SHP77 treated with DMSO at 0.1 percent for 48 hours (cell line): Measurements from ENCODE around the gene FRMD3.

ENCODE experiments used
- DNase-seq: peaks from one replicate; lab custom pipeline; 2025; lab: John Stamatoyannopoulos, UW

Gene FRMD3

GRCh38 chr9:83234541-83234940 lies 303.7 kb downstream of the FRMD3 start:
- DNase-seq = no peak

GRCh38 chr9:83233647-83234046 lies 304.6 kb downstream of the FRMD3 start:
- no peak for DNase-seq

DNA sequence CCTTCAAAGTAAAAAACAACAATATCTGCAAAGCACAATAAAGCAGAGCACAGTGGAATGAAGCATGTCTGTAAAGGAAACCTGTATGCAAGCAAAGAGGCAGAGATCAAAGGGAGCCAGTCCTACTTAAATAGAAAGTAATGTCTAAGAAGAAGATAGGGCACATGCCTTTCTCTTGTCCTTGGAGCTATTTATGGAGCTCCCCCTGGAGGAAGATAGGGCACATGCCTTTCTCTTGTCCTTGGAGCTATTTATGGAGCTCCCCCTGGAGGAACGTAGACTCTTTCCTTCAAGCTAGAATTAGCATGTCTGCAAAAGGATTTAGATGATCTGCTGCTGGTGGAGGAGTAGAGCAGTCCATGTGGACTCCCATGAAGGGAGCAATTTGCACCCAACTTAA lies 307.2 kb downstream of the FRMD3 start:
- no peak for DNase-seq

- DNase-seq = no peak
Measured at GRCh38 chr9:83220730-83221129, 317.5 kb downstream of the FRMD3 start.

DNA sequence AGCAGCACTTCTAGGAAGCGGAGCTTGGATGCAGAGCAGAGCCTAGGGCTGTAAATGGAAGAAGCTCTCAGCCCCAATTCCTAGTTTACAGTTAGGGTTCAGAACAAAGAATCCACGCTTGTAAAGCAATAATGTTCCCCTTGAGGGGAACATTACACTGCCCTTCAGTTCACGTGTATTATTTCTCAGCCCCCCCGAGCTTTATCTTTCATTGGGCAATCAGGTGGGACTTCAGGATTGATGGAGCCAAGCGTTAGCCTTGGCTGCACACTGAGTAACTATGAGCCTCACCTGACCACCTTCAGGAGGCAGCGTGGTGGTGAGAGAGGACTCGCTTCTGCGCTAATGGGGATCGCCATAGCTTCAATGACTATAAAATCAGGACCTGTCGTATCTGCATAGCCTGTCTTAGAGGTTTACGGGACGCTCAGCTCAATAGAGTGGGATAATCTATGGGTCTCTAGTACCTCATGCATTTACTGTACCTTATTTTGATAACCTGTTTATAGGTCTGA lies 318.2 kb downstream of the FRMD3 start:
- DNase-seq = no peak

- DNase-seq = no peak
Measured at GRCh38 chr9:83219154-83219923, 318.9 kb downstream of the FRMD3 start.

- no peak for DNase-seq
Measured at GRCh38 chr9:83218411-83219090, 319.6 kb downstream of the FRMD3 start.

DNA sequence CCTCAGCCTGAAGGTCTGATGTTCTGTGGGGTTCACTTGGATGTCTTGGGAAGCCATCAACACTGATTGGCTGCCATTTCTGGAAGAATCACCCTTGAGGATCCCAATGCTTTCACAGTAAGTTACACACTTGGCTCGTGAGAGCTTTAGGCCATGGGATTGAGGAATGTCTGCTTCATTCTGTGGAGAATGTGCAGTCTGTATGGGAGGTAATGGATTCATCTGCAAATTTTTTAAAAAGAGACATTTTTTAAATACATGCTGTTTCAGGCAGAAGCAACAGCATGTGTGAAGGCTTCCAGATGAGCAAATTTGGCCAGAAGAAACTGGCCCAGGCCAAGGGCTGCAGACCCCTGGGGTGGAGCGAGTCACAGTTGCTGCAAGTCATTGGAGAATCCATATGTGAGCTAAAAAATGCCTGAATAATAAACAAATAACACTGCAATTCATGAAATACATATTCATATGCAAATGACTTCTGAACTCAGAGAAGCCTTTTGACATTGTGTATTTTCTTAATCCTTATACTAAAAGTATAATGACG lies 328.9 kb downstream of the FRMD3 start:
- DNase-seq = no peak

- DNase-seq = no peak
Measured at GRCh38 chr9:83208065-83208850, 329.9 kb downstream of the FRMD3 start.

DNA sequence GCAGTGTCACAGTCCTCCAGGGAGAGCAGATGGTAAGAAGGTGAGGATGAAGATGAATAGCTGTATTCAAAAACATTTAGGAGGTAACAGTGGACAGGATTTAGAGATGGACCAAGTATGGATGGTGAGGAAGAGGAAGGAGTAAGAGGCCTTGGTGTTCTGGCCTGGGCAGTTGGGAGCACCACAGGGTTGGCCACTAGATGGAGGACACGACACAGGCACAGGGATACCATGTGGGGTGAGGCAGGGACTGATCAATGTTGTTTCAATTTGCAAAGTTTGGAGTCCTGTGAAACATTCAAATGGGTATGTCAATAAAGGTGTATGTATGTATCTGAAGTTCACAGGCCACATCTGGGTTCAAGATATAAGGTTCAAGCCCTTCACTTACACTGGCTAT lies 334.2 kb downstream of the FRMD3 start:
- DNase-seq = no peak

DNA sequence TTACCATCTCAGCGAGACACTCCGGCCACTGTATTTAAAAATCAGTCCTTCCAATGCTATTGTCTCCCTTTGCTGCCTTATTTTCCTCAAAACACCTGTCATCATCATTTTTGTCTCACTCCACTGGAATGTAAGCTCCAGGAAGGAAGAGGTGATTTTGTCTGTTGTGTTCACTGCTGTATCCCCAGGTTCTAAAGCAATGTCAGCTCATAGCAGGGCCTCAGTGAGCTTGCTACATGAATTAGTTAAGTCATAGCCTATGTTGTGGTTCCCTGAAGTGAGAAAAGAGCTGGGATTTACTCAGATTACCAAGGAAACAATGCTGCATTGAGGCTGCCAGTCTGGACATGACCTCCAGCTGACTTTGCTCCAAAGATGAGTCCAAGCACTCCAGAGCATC lies 337.7 kb downstream of the FRMD3 start:
- no peak for DNase-seq

DNA sequence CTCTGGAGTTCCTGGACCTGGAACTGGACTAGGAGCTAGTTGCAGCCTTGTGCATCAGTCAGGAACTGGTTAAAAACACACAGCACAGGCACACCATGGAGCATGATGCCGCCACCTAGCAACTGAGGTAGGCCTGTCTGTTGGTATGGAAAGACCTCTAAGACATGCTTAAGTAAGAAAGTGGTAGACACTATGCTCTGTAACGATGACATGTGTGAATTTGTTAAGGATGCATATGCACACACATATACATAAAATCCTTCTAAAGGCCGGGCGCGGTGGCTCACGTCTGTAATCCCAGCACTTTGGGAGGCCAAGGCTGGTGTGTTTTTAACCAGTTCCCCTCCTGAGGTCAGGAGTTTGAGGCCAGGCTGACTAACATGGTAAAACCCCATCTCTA lies 338.4 kb downstream of the FRMD3 start:
- no peak for DNase-seq

DNA sequence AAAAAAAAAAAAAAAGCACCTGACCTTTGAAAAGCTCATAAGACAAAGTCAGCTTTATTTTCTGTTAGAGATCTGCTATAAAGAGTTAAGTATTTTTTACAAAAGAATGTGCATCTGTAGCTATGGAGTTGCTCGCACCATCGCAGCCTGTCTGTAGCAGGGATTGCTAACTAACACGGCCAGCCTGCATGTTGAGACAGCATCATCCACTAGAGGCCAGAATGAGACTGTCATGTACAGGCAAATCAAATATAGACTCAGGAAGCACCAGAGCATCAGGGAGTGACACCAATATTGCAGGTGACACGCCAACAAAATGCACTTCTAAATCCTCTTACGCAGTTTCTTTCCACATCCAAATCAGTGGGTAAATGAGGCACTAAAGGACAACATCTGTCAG lies 339.0 kb downstream of the FRMD3 start:
- DNase-seq = peak; percentile 10

- DNase-seq = no peak
Measured at GRCh38 chr9:83198371-83198770, 339.8 kb downstream of the FRMD3 start.

DNA sequence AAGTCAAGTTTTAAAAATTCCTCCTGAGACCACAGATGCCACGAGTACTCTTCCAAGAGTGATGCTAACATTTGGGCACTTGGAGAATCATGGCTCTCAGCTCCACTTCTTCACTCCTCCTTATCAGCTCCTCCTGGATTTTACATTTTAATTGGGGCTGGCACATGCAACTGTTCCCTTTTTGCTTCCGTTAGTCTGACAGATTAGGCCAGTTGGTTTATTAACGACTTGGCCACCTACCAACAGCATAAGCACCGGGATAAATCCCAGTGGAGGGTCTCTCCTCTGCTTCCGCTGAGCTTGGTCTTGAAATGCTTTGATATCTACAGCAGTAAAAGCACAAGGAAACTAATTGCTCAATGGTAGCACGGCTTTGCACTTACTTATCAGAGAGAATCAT lies 340.6 kb downstream of the FRMD3 start:
- DNase-seq = no peak

DNA sequence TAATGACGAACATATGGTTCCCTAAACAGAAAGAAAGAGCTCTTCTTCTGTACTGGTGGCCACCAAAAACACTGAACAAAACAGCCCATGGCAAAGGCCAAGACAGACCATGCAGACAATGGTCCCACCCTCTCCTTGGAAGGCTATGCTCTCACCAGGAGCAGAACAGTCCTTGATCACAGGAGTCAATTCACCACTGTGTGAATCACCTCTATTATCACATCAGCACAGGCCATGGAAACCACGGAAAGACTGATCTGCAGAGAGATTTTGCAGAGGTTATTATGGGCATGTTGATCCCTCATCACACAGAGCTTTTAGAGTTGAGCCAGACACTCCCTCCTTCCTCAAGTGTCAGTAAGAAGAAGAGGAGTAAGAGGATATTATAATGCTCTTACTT lies 341.3 kb downstream of the FRMD3 start:
- no peak for DNase-seq
